HepG2 (cell line): ENCODE data around the gene TOX4. TPM values are rescaled to one million over a fixed set of nuclear protein-coding genes. Genes with fewer than 3 reads are reported as not detected.

ENCODE experiments used
- ATF7 ChIP-seq, 2 experiments: fragments of 450-650 bp in 1 of 2; sonication (generic) in 1 of 2; formaldehyde crosslinking in 1 of 2; IDR thresholded peaks; 2 replicates each; pipeline versions ENCODE4 v1.4.0 to v1.6.1; 2016 to 2020; ENCODE audit warnings: antibody characterized with exemption in 1 of 2, mild to moderate bottlenecking in 1 of 2, missing genetic modification reagents in 1 of 2
- CCAR2 ChIP-seq: fragments of 200-400 bp; formaldehyde crosslinking; optimal IDR thresholded peaks from 2 replicates; pipeline ENCODE3; 2018; ENCODE audit warnings: low read depth, mild to moderate bottlenecking, low read length, moderate library complexity
- EHMT2 ChIP-seq: fragments of 200-600 bp; sonication (generic); IDR thresholded peaks from 2 replicates; pipeline ENCODE4 v1.7.0; 2017; ENCODE audit warnings: antibody characterized with exemption, low read depth, low read length, borderline replicate concordance
- EP300 ChIP-seq, 3 experiments: sonication (generic) in 1 of 3; formaldehyde crosslinking in 1 of 3; IDR thresholded peaks; 2 replicates each; pipeline versions ENCODE4 v1.5.1 to v1.6.1; 2011 to 2020; ENCODE audit warnings: low read depth in 2 of 3, low read length in 2 of 3, borderline replicate concordance in 1 of 3, improper control_type of control experiment in 1 of 3, mild to moderate bottlenecking in 1 of 3, missing genetic modification reagents in 1 of 3, moderate library complexity in 1 of 3
- GATAD1 ChIP-seq: IDR thresholded peaks from 2 replicates; pipeline ENCODE4 v1.6.1; 2016; ENCODE audit warnings: missing genetic modification reagents, missing compliant biosample characterization
- MEIS1 ChIP-seq: sonication (generic); formaldehyde crosslinking; IDR thresholded peaks from 2 replicates; pipeline ENCODE4 v1.9.0; 2021; ENCODE audit warnings: mild to moderate bottlenecking, missing genetic modification reagents, moderate library complexity, borderline replicate concordance
- NCOR1 ChIP-seq: fragments of 200-600 bp; sonication (generic); IDR thresholded peaks from 2 replicates; pipeline ENCODE4 v1.7.0; 2017; ENCODE audit warnings: antibody characterized with exemption, low read length, borderline replicate concordance
- STAG1 ChIP-seq: sonication (generic); formaldehyde crosslinking; IDR thresholded peaks from 2 replicates; pipeline ENCODE4 v1.4.0; 2020; ENCODE audit warnings: missing genetic modification reagents
- TOE1 ChIP-seq: sonication (generic); formaldehyde crosslinking; IDR thresholded peaks from 2 replicates; pipeline ENCODE4 v1.4.0; 2020; ENCODE audit warnings: mild to moderate bottlenecking, missing genetic modification reagents
- TSC22D2 ChIP-seq: sonication (generic); formaldehyde crosslinking; IDR thresholded peaks from 2 replicates; pipeline ENCODE4 v1.5.1; 2020; ENCODE audit warnings: missing genetic modification reagents, mild to moderate bottlenecking, borderline replicate concordance
- XBP1 ChIP-seq: sonication (generic); formaldehyde crosslinking; IDR thresholded peaks from 2 replicates; pipeline ENCODE4 v1.5.0; 2020; ENCODE audit warnings: missing genetic modification reagents
- ZNF136 ChIP-seq: sonication (generic); formaldehyde crosslinking; IDR thresholded peaks from 2 replicates; pipeline ENCODE4 v1.8.1; 2022; ENCODE audit warnings: low read depth, mild to moderate bottlenecking, moderate library complexity, missing genetic modification reagents
- ZNF501 ChIP-seq: sonication (generic); formaldehyde crosslinking; IDR thresholded peaks from 2 replicates; pipeline ENCODE4 v1.5.1; 2020; ENCODE audit warnings: mild to moderate bottlenecking, moderate library complexity, missing genetic modification reagents
- ZNF510 ChIP-seq: sonication (generic); formaldehyde crosslinking; IDR thresholded peaks from 2 replicates; pipeline ENCODE4 v1.4.0; 2020; ENCODE audit warnings: low read depth, mild to moderate bottlenecking, missing genetic modification reagents
- ZNF746 ChIP-seq: sonication (generic); formaldehyde crosslinking; IDR thresholded peaks from 2 replicates; pipeline ENCODE4 v1.8.0; 2022; ENCODE audit warnings: mild to moderate bottlenecking, missing genetic modification reagents
- ZNF747 ChIP-seq: sonication (generic); formaldehyde crosslinking; IDR thresholded peaks from 2 replicates; pipeline ENCODE4 v1.8.1; 2023; ENCODE audit warnings: missing genetic modification reagents, mild to moderate bottlenecking, borderline replicate concordance
- ZNF768 ChIP-seq: sonication (generic); formaldehyde crosslinking; IDR thresholded peaks from 2 replicates; pipeline ENCODE4 v1.4.0; 2020; ENCODE audit warnings: missing genetic modification reagents
- polyA plus RNA-seq, 8 experiments: library from polyadenylated mRNA; depleted of rRNA in 3 of 8; stranded (reverse) in 7 of 8; unstranded in 1 of 8; fragments of >200 nt; fragmentation: Illumina TruSeq in 4 of 8; extraction: Trizol in 4 of 8; gene quantifications; 2 replicates each; pipeline versions ENCODE4 v1.2.1 to v1.2.3, GENCODE V29; 2011 to 2016; ENCODE audit warnings: low read depth in 4 of 8, missing spikeins in 1 of 8, mixed read lengths in 1 of 8; ENCODE audit not compliant: insufficient read depth in 1 of 8
- total RNA-seq, 5 experiments: library from RNA; depleted of rRNA; stranded (reverse); fragments of >200 nt; fragmentation: Illumina TruSeq; extraction: Trizol; gene quantifications; 2 replicates each; pipeline ENCODE4 v1.2.3, GENCODE V29; 2016; ENCODE audit warnings: low read depth in 1 of 5
- TF ChIP-seq, protein P1 (sequence below): sonication (generic); formaldehyde crosslinking; conservative IDR thresholded peaks from 2 replicates; pipeline ENCODE4 v1.4.0; 2020; ENCODE audit warnings: missing genetic modification reagents
- TF ChIP-seq, protein P2 (sequence below): sonication (generic); formaldehyde crosslinking; IDR thresholded peaks from 2 replicates; pipeline ENCODE4 v1.4.0; 2020; ENCODE audit warnings: mild to moderate bottlenecking, missing genetic modification reagents
- TF ChIP-seq, protein P3 (sequence below): IDR thresholded peaks from 2 replicates; pipeline ENCODE4 v1.6.1; 2016; ENCODE audit warnings: missing compliant biosample characterization, missing genetic modification reagents, borderline replicate concordance
- TF ChIP-seq, protein P4 (sequence below): IDR thresholded peaks from 2 replicates; pipeline ENCODE4 v1.6.1; 2012; ENCODE audit warnings: inconsistent platforms
- TF ChIP-seq, protein P5 (sequence below): sonication (generic); formaldehyde crosslinking; IDR thresholded peaks from 2 replicates; pipeline ENCODE4 v1.5.0; 2020; ENCODE audit warnings: missing genetic modification reagents

TOX4 gene
- total and polyA plus RNA-seq, 2 of the 13 experiments (the other 11 are each of a cell fraction or from before 2014, with no cell fraction given) = 71.8 to 163 TPM

DNA sequence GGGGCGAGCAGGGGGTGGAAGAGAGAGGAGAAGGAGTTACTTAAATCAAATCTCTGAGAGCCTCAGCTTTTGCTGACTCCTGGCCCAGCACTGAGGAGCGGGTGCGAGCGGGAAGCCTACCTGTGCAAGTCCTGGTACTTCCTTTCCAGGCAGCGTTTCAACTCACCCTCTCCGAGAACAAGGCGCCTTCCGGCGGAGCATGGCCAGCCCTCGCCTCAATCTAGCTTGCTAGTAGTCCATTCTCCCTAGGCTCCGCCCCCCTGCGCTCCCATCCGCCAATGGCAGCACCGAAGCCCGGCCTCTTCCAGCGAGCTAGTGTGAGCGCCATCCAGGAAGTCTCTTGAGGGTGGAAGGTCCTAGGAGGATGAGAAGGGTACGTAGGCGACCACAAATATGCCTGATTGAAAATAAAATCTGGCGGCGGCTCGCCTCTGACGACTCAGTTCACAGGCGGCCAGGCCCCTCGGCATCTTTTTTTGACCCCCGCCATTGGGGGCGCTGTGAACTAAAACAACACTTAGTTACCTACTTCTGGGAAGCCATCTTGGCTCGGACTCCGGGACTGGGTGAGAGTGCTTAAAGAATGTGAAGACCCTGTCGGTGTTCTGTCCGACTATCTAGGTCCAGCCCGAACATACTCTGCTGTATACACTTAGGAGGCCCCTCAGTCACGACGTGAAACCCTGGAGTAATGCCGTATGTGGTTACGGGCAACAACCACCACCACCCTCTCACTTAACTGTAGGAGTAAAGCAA lies 20.9 kb upstream of the TOX4 start, which contains the start of gene CHD8 (continued):
- TF ChIP-seq EP300 (IDR thresholded peaks at IDR 0.05; ENCODE audit: low read depth in 2 of 2, low read length in 2 of 2) = peak in 1 of 2 experiments; percentile 46; a peak in 1 of 4 replicates
- no peak for TF ChIP-seq EP300 (CRISPR knock-in tag; IDR thresholded peaks at IDR 0.05; ENCODE audit: borderline replicate concordance)
- TF ChIP-seq STAG1 = peak; percentile 80
- TF ChIP-seq CCAR2 = peak; percentile 17
- TF ChIP-seq, protein P1, sequence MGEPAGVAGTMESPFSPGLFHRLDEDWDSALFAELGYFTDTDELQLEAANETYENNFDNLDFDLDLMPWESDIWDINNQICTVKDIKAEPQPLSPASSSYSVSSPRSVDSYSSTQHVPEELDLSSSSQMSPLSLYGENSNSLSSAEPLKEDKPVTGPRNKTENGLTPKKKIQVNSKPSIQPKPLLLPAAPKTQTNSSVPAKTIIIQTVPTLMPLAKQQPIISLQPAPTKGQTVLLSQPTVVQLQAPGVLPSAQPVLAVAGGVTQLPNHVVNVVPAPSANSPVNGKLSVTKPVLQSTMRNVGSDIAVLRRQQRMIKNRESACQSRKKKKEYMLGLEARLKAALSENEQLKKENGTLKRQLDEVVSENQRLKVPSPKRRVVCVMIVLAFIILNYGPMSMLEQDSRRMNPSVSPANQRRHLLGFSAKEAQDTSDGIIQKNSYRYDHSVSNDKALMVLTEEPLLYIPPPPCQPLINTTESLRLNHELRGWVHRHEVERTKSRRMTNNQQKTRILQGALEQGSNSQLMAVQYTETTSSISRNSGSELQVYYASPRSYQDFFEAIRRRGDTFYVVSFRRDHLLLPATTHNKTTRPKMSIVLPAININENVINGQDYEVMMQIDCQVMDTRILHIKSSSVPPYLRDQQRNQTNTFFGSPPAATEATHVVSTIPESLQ (CRISPR knock-in tag) = peak; percentile 74; the same call in 1 of the 2 replicates
- no peak for TF ChIP-seq ATF7 (IDR thresholded peaks at IDR 0.05)
- TF ChIP-seq ATF7 (CRISPR knock-in tag; IDR thresholded peaks at IDR 0.05) = no peak
- TF ChIP-seq, protein P2, sequence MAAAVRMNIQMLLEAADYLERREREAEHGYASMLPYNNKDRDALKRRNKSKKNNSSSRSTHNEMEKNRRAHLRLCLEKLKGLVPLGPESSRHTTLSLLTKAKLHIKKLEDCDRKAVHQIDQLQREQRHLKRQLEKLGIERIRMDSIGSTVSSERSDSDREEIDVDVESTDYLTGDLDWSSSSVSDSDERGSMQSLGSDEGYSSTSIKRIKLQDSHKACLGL (CRISPR knock-in tag) = peak; percentile 96; the same call in 1 of the 2 replicates
- TF ChIP-seq, protein P3, sequence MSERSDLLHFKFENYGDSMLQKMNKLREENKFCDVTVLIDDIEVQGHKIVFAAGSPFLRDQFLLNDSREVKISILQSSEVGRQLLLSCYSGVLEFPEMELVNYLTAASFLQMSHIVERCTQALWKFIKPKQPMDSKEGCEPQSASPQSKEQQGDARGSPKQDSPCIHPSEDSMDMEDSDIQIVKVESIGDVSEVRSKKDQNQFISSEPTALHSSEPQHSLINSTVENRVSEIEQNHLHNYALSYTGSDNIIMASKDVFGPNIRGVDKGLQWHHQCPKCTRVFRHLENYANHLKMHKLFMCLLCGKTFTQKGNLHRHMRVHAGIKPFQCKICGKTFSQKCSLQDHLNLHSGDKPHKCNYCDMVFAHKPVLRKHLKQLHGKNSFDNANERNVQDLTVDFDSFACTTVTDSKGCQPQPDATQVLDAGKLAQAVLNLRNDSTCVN (CRISPR knock-in tag) = peak; percentile 57; the same call in 1 of the 2 replicates
- TF ChIP-seq ZNF768 (CRISPR knock-in tag) = 0 out of 2 replicates have a peak, but pooled peaks have one; percentile 53
- peak; percentile 94 for TF ChIP-seq GATAD1 (CRISPR knock-in tag)
- 0 out of 2 replicates have a peak, but pooled peaks have one; percentile 30 for TF ChIP-seq TSC22D2 (CRISPR knock-in tag)
- peak; percentile 87; the same call in 1 of the 2 replicates for TF ChIP-seq ZNF747 (CRISPR knock-in tag)
- TF ChIP-seq, protein P4, sequence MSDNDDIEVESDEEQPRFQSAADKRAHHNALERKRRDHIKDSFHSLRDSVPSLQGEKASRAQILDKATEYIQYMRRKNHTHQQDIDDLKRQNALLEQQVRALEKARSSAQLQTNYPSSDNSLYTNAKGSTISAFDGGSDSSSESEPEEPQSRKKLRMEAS = peak; percentile 86
- no peak for TF ChIP-seq TOE1
- TF ChIP-seq MEIS1 = no peak
- no peak for TF ChIP-seq ZNF510 (CRISPR knock-in tag)
- TF ChIP-seq, protein P5, sequence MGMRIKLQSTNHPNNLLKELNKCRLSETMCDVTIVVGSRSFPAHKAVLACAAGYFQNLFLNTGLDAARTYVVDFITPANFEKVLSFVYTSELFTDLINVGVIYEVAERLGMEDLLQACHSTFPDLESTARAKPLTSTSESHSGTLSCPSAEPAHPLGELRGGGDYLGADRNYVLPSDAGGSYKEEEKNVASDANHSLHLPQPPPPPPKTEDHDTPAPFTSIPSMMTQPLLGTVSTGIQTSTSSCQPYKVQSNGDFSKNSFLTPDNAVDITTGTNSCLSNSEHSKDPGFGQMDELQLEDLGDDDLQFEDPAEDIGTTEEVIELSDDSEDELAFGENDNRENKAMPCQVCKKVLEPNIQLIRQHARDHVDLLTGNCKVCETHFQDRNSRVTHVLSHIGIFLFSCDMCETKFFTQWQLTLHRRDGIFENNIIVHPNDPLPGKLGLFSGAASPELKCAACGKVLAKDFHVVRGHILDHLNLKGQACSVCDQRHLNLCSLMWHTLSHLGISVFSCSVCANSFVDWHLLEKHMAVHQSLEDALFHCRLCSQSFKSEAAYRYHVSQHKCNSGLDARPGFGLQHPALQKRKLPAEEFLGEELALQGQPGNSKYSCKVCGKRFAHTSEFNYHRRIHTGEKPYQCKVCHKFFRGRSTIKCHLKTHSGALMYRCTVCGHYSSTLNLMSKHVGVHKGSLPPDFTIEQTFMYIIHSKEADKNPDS (CRISPR knock-in tag) = 0 out of 2 replicates have a peak, but pooled peaks have one; percentile 32
- peak; percentile 89 for TF ChIP-seq ZNF501 (CRISPR knock-in tag)
- TF ChIP-seq ZNF136 (CRISPR knock-in tag) = peak; percentile 72; the same call in 1 of the 2 replicates
- TF ChIP-seq NCOR1 = no peak
- no peak; the same call in 1 of the 2 replicates for TF ChIP-seq ZNF746
- TF ChIP-seq EHMT2 = peak; percentile 51; the same call in 1 of the 2 replicates
- no peak for TF ChIP-seq XBP1 (CRISPR knock-in tag)
